ENCODE measurements around the gene NUBP2.
A peak's percentile ranks its signal among the peaks of the same experiment; 100 is the strongest.

Gene NUBP2

GRCh38 chr16:1782408-1783264 is at the start of gene NUBP2, which contains the start of gene SPSB3:
Gene NUBP2 (plus strand): TSS chr16:1782960. CDS start chr16:1783021, 61 bp downstream.
Gene SPSB3 (minus strand): TSS chr16:1782571. CDS start chr16:1781483, 1,088 bp downstream.
- peak; percentile 99 to 100 (median 100) for DNase-seq

- no peak for DNase-seq
Observed at GRCh38 chr16:1734123-1734522, 48.6 kb upstream of the NUBP2 start.

GRCh38 chr16:1734816-1735215 is 47.9 kb upstream of the NUBP2 start:
- DNase-seq, result no peak

- no peak for DNase-seq
Observed at GRCh38 chr16:1740234-1740633, 42.5 kb upstream of the NUBP2 start.

GRCh38 chr16:1740781-1741490 is 41.8 kb upstream of the NUBP2 start:
- no peak for DNase-seq

- no peak for DNase-seq
Observed at GRCh38 chr16:1741553-1742165, 41.1 kb upstream of the NUBP2 start.

- no peak for DNase-seq
Observed at GRCh38 chr16:1743376-1744337, 39.1 kb upstream of the NUBP2 start.

GRCh38 chr16:1744338-1744840 is 38.4 kb upstream of the NUBP2 start:
- no peak for DNase-seq

- no peak for DNase-seq
Observed at GRCh38 chr16:1745181-1745899, 37.4 kb upstream of the NUBP2 start.

- DNase-seq, result no peak
Observed at GRCh38 chr16:1745900-1746692, 36.7 kb upstream of the NUBP2 start.

GRCh38 chr16:1746693-1747195 is 36.0 kb upstream of the NUBP2 start:
- DNase-seq, result no peak

- DNase-seq, result no peak
Observed at GRCh38 chr16:1747934-1748333, 34.8 kb upstream of the NUBP2 start.

GRCh38 chr16:1749152-1750117 is 33.3 kb upstream of the NUBP2 start:
- no peak for DNase-seq

GRCh38 chr16:1751946-1752345 is 30.8 kb upstream of the NUBP2 start:
- DNase-seq, result no peak

- no peak for DNase-seq
Observed at GRCh38 chr16:1752853-1753252, 29.9 kb upstream of the NUBP2 start.

- DNase-seq, result no peak
Observed at GRCh38 chr16:1754204-1754603, 28.6 kb upstream of the NUBP2 start.

GRCh38 chr16:1757714-1758461 is 24.9 kb upstream of the NUBP2 start:
- DNase-seq, result no peak

GRCh38 chr16:1758923-1759322 is 23.8 kb upstream of the NUBP2 start:
- no peak for DNase-seq
